ENCODE results near the gene TRAPPC2B.
A peak's percentile ranks its signal among the peaks of the same experiment; 100 is the strongest.

Gene TRAPPC2B

GRCh38 chr19:57376151-57376550, 12.8 kb downstream of the TRAPPC2B start:
- DNase-seq: no peak

DNA sequence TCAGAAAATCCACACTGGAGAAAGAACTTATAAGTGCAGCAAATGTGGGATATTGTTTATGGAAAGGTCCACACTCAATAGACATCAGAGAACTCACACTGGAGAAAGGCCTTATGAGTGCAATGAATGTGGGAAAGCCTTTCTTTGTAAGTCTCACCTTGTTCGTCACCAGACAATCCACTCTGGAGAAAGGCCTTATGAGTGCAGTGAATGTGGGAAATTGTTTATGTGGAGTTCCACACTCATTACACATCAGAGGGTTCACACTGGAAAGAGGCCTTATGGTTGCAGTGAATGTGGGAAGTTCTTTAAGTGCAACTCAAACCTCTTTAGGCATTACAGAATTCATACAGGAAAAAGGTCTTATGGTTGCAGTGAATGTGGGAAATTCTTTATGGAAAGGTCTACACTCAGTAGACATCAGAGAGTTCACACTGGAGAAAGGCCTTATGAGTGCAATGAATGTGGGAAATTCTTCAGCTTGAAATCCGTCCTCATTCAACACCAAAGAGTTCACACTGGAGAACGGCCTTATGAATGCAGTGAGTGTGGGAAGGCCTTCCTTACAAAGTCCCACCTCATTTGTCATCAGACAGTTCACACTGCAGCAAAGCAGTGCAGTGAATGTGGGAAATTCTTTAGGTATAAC, 14.3 kb downstream of the TRAPPC2B start:
- no peak for DNase-seq

GRCh38 chr19:57380923-57381322, 17.6 kb downstream of the TRAPPC2B start:
- no peak for DNase-seq

- DNase-seq: no peak
Observed at GRCh38 chr19:57382806-57383488, 19.6 kb downstream of the TRAPPC2B start.

GRCh38 chr19:57389194-57389729, 25.9 kb downstream of the TRAPPC2B start:
- no peak for DNase-seq

DNA sequence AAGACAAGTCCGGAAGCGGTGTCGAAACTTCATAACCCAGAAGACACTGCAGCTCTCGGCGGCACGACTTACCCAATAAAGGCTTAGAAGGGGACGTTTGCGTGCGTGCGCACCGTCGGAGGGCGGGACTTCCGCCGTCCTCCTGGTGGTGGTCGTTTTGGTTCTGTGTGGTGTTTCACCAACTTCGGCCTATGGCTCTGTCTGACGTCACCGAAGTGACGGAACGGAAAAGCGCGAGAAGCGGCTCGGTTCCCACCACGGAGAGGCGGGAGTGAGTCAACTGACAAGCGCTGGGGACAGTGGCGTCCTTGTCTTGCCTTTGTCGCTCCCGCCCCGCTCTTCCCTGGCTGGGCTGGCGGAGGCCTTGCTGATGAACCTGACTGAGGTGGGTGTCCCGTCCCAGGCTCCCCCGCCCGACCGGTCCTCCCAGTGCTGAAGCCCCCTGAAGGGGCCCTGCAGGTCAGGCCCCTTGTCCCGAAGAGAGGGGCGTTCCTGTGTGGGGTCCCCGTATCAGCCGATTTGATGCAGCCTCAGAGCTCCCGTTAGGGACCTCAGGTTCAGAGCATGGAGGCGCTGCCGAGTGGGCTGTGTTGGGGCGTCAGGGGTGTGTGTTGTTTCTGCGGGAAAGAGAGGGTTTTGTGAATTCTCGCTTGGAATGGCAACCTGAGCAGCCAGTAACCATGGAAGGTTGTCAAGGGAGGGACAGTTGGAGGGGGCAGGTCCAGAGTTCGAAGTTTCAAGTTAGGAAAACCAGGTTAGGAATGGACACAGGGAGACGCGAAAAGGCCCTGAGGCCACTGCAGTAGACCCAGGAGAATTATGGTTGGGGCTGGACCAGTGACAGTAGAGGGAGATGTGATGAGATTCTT, 26.6 kb downstream of the TRAPPC2B start, which contains the start of gene ZNF548:
ZNF548 (plus strand) TSS at position 125 of the 869 bp plus-strand sequence; CDS start at position 371, 246 bp downstream.
- DNase-seq: peak; percentile 99

DNA sequence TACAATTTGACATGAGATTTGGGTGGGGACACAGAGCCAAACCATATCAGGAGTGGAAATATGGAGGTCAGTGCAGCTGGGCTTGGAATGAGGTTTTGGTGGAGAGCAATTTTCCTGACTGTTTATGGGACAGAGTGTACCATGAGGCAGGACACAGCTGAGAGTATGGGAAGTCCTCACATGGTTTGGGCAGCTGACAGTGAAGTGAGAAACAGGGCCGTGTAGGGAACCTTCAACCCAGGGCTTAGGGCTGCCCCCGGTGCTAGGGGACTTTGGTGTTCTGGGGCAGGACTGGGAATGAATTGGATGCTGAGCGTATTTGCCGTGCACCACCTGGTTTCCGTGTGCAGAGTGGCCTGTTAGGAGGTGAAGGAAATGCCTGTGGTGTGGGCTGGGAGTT, 32.4 kb downstream of the TRAPPC2B start:
- DNase-seq: no peak

DNA sequence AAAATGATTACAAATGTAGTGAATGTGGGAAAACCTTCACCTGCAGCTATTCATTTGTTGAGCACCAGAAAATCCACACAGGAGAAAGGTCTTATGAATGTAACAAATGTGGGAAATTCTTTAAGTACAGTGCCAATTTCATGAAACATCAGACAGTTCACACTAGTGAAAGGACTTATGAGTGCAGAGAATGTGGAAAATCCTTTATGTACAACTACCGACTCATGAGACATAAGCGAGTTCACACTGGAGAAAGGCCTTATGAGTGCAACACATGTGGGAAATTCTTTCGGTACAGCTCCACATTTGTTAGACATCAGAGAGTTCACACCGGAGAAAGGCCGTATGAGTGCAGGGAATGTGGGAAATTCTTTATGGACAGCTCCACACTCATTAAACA, 35.5 kb downstream of the TRAPPC2B start:
- DNase-seq: no peak

DNA sequence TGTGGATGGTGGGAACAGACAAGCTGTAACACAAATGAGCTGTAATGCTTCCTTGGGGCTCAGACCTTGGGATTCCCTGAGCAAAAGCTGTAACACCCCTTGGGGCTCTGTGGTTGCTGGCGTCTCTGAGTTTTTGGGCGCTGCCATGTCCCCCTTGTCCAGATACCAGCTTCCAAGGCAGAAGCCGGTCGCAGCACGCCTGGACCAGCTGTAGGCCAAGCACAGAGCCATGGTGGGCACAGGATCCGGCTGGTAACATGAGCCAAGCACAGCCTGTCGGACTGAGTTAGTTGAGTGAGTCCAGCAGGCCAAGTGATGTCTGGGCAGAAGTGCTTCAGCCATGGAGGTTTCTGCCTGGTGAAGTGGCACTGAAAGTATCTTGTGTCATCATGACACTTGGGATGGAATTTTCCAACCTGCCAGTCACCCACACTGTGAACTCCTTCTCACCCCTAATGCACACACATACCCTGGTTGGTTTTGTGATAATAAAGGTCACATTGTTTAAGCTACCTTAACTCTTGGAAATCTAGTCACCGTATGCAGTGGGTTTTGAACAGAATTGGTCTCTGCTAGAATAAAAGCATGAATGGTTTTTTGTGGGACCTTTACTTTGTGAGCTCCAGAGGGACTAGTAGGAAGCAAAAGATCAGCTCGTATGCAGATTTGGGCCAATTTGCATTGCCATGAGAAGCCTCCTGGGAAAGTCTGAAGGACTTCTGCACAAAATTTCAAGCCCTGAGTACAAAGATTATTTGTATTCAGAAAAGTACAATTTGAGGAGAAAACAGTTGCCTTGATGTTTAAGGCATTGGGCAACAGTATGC, 40.6 kb downstream of the TRAPPC2B start:
- DNase-seq: no peak

GRCh38 chr19:57406516-57407123, 43.3 kb downstream of the TRAPPC2B start:
- peak; percentile 81 for DNase-seq

DNA sequence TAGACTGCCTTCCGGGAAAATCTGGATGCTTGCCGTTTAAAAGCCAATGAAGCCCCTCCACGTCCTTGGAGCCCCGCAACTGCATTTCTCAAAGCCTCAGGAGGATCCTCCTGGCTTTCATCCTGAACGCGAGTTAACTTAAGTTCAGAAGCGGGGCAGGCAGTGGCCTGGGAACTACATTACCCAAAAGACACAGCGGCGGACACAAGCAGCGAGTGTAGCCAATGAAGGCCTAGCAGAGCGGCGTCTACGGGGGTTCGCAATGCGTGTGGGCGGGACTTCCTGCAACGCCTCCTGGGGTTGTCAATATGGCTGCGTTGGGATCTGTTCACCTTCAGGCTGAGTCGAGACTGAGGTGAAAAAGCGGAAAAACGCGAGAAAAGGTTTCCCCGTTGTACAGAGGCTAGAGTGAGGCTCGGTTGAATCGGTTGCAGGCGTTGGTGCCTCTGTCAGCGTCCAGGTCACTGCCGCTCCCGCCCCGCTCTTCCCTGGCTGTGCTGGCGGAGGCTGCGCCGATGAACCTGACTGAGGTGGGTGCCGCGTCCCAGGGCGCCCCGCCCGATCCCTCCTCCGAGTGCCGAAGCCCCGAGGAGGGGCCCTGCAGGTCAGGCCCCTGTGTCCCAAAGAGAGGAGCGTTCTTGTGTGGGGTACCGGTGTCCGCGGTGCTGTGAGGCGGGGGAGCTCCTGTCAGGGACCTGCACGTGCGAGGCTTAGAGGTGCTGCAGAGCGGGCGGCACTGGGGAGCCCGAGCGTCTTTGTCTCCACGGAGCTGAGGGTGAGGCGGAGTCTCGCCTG, 47.7 kb downstream of the TRAPPC2B start, which contains the start of gene ZNF17:
ZNF17 (plus strand) TSS at position 285 of the 795 bp plus-strand sequence. CDS start 2,455 bp downstream, outside the sequence.
- DNase-seq: peak; percentile 92
